Activated naive CD8-positive, alpha-beta T cell (primary cell): ENCODE measurements around the gene MBNL3.

Experiments
- H3K27ac Mint-ChIP-seq: one replicate; pipeline ENCODE4 v1.8.0; 2021; ENCODE audit warnings: mixed read lengths
- H3K27me3 Mint-ChIP-seq: one replicate; pipeline ENCODE4 v1.8.0; 2021; ENCODE audit warnings: mixed read lengths
- H3K36me3 Mint-ChIP-seq: one replicate; pipeline ENCODE4 v1.8.0; 2021; ENCODE audit warnings: mixed read lengths
- H3K4me1 Mint-ChIP-seq: one replicate; pipeline ENCODE4 v1.8.0; 2021; ENCODE audit warnings: low read depth, mixed read lengths
- H3K4me3 Mint-ChIP-seq: one replicate; pipeline ENCODE4 v1.8.0; 2021; ENCODE audit warnings: mild to moderate bottlenecking, mixed read lengths
- H3K9me3 Mint-ChIP-seq: one replicate; pipeline ENCODE4 v1.8.0; 2021; ENCODE audit warnings: low read depth, mixed read lengths

MBNL3 gene

DNA sequence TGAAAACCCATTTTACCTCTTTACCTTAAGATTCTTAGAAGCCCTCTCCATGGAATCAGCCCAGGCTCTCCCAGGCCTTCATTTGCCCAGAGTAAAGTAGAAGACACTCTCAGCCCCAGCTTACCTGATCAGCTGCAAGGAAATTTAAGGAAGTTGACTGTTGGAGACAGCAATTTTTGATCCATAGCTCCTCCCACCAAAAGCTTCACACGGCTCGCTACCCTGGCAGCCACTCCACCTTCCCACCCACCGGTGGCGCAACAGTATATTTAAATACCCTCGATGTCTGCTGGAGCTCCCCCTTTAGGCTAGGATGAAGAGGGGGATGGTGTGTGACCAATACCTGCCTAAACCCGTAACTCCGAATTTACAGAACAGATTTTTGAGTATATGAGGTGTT lies 75.4 kb downstream of the MBNL3 start:
- Mint-ChIP-seq H3K4me1 (peaks cover 2% of the 10 kb centered on the region), H3K4me3 (no peak overlapping the region), H3K27ac (no peak overlapping the region), H3K27me3 (no peaks in the 10 kb centered on the region), H3K9me3 (no peaks in the 10 kb centered on the region), H3K36me3 (peaks cover 2% of the 10 kb centered on the region)

DNA sequence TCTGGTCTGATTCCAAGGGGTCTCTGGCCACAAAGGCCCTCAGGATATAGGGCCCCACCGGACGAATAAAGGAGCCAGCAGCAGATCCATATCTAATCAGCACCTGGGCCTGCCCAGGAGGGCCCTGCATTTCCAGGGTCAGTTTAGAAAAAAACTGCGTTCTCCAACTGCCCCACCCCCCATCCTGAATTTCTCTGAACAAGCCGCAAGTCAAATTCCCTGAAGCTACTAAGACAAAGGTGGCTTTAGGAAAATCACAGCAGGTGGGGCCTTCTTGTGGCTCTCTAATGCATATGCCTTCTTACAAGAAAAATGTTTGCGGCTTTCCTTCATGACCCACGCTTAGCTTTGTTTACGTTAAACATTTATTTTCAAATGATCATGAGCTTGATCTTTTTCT lies 76.6 kb downstream of the MBNL3 start:
- Mint-ChIP-seq H3K36me3 (peaks cover 2% of the 10 kb centered on the region), H3K4me3 (no peak overlapping the region), H3K27me3 (no peaks in the 10 kb centered on the region), H3K27ac (no peak overlapping the region), H3K9me3 (no peaks in the 10 kb centered on the region), H3K4me1 (peaks cover 2% of the 10 kb centered on the region)

- peak overlapping the region; percentile 24 for H3K27ac Mint-ChIP-seq
- H3K27me3 Mint-ChIP-seq: no peaks in the 10 kb centered on the region
- H3K36me3 Mint-ChIP-seq: peaks cover 2% of the 10 kb centered on the region
- H3K9me3 Mint-ChIP-seq: no peaks in the 10 kb centered on the region
- no peak overlapping the region for H3K4me3 Mint-ChIP-seq
- peaks cover 2% of the 10 kb centered on the region for H3K4me1 Mint-ChIP-seq
Measured at GRCh38 chrX:132411310-132411977, 77.4 kb downstream of the MBNL3 start.

DNA sequence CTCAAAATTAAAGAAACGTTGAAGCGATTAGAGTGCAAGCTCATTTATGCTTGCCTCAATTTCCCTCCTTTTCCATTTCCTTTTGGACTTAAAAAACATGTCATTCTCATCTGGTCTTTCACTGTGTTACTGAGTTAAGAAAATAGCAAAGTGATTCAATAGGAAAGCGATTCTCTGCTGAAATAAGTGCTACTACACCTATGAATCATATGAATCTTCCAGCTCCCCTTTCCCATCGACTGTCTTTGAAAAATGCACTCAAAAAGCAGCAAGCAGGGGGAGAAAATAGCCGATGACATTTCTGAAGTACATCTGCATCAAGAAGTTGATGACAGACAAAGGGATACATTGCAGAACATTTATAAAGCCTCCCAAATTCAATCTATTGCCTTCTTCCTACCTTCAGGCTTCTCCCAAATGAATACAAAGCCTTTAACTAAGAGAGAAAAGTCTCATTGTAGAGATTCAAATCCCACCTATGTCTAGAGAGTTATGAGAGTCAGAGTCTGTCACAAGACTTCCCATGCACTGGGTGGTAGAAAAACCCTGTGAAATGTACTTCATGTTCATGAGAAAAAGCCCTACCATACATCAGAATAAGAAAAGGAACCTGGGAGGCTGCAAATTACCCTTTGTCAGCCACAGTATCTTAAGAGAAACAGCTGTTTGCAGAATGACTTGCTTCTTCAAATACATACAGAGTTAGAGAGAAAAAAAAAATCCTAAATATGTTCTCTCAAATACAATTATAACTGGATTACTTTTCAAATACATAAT lies 78.9 kb downstream of the MBNL3 start:
- Mint-ChIP-seq H3K4me1 (peaks cover 2% of the 10 kb centered on the region), H3K36me3 (no peaks in the 10 kb centered on the region), H3K9me3 (no peaks in the 10 kb centered on the region), H3K27me3 (no peaks in the 10 kb centered on the region), H3K4me3 (no peak overlapping the region), H3K27ac (no peak overlapping the region)

- Mint-ChIP-seq H3K4me1 (peaks cover 3% of the 10 kb centered on the region), H3K4me3 (no peak overlapping the region), H3K36me3 (no peaks in the 10 kb centered on the region), H3K27ac (no peak overlapping the region), H3K27me3 (no peaks in the 10 kb centered on the region), H3K9me3 (no peaks in the 10 kb centered on the region)
Measured at GRCh38 chrX:132407691-132408090, 81.1 kb downstream of the MBNL3 start.

GRCh38 chrX:132406106-132406505 lies 82.7 kb downstream of the MBNL3 start:
- Mint-ChIP-seq H3K4me1 (peaks cover 1% of the 10 kb centered on the region), H3K27me3 (no peaks in the 10 kb centered on the region), H3K36me3 (no peaks in the 10 kb centered on the region), H3K4me3 (no peak overlapping the region), H3K9me3 (no peaks in the 10 kb centered on the region), H3K27ac (no peak overlapping the region)

GRCh38 chrX:132404266-132404665 lies 84.6 kb downstream of the MBNL3 start:
- H3K36me3 Mint-ChIP-seq: no peaks in the 10 kb centered on the region
- H3K27ac Mint-ChIP-seq: no peak overlapping the region
- H3K4me1 Mint-ChIP-seq: peaks cover 1% of the 10 kb centered on the region
- H3K27me3 Mint-ChIP-seq: no peaks in the 10 kb centered on the region
- no peak overlapping the region for H3K4me3 Mint-ChIP-seq
- H3K9me3 Mint-ChIP-seq: no peaks in the 10 kb centered on the region

GRCh38 chrX:132401935-132402334 lies 86.9 kb downstream of the MBNL3 start:
- Mint-ChIP-seq H3K27ac (no peak overlapping the region), H3K27me3 (no peaks in the 10 kb centered on the region), H3K4me3 (no peak overlapping the region), H3K9me3 (no peaks in the 10 kb centered on the region), H3K4me1 (peaks cover 1% of the 10 kb centered on the region), H3K36me3 (no peaks in the 10 kb centered on the region)

DNA sequence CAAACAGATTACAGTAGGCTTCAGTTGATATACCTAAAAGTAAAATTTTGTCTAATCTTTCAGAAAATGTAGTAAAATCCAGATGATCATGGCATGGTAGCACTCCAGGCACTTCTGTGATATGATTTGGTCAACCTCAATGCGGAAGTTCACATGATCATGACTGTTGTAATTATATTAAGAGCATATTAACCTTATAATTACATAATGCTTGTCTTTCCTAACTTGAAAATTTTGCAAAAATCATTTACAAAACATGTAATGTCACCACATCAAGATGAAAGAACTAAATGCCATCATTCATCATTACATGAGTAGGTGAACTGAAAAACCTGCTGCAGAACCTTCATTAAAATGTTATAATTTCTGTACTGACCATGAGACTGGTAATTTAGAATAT lies 88.1 kb downstream of the MBNL3 start:
- H3K4me1 Mint-ChIP-seq: peaks cover 1% of the 10 kb centered on the region
- no peaks in the 10 kb centered on the region for H3K36me3 Mint-ChIP-seq
- no peak overlapping the region for H3K27ac Mint-ChIP-seq
- H3K9me3 Mint-ChIP-seq: no peaks in the 10 kb centered on the region
- no peak overlapping the region for H3K4me3 Mint-ChIP-seq
- no peaks in the 10 kb centered on the region for H3K27me3 Mint-ChIP-seq

GRCh38 chrX:132395645-132396044 lies 93.2 kb downstream of the MBNL3 start:
- H3K27me3 Mint-ChIP-seq: no peaks in the 10 kb centered on the region
- H3K9me3 Mint-ChIP-seq: no peaks in the 10 kb centered on the region
- H3K27ac Mint-ChIP-seq: no peak overlapping the region
- no peaks in the 10 kb centered on the region for H3K4me1 Mint-ChIP-seq
- H3K4me3 Mint-ChIP-seq: no peak overlapping the region
- peaks cover 3% of the 10 kb centered on the region for H3K36me3 Mint-ChIP-seq

DNA sequence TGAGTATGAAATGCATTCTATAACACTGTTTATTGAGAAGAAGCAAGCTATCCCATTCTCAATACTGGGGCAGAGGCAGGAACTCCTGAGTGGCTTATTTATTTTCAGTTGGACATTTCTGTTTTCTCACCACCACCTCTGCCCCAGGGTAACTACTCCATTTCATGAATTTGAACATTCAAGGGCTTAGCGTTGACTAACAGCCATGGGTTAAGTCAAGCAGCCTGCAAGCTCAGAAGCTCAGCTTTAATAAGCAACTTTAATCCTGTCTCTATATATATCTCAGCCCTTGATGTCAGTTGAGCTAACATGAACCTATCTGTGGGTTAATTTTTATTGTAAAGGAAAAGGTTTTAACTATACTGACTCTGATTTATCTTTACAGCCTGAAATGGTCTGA lies 93.8 kb downstream of the MBNL3 start:
- Mint-ChIP-seq H3K4me3 (no peak overlapping the region), H3K27ac (no peak overlapping the region), H3K27me3 (no peaks in the 10 kb centered on the region), H3K4me1 (no peaks in the 10 kb centered on the region), H3K36me3 (peaks cover 3% of the 10 kb centered on the region), H3K9me3 (no peaks in the 10 kb centered on the region)

GRCh38 chrX:132394591-132394990 lies 94.2 kb downstream of the MBNL3 start:
- Mint-ChIP-seq H3K27me3 (no peaks in the 10 kb centered on the region), H3K4me3 (no peak overlapping the region), H3K9me3 (no peaks in the 10 kb centered on the region), H3K36me3 (peaks cover 3% of the 10 kb centered on the region), H3K27ac (no peak overlapping the region), H3K4me1 (no peaks in the 10 kb centered on the region)

GRCh38 chrX:132393992-132394391 lies 94.8 kb downstream of the MBNL3 start:
- no peaks in the 10 kb centered on the region for H3K27me3 Mint-ChIP-seq
- no peaks in the 10 kb centered on the region for H3K4me1 Mint-ChIP-seq
- no peak overlapping the region for H3K27ac Mint-ChIP-seq
- no peaks in the 10 kb centered on the region for H3K9me3 Mint-ChIP-seq
- no peak overlapping the region for H3K4me3 Mint-ChIP-seq
- peaks cover 5% of the 10 kb centered on the region for H3K36me3 Mint-ChIP-seq

DNA sequence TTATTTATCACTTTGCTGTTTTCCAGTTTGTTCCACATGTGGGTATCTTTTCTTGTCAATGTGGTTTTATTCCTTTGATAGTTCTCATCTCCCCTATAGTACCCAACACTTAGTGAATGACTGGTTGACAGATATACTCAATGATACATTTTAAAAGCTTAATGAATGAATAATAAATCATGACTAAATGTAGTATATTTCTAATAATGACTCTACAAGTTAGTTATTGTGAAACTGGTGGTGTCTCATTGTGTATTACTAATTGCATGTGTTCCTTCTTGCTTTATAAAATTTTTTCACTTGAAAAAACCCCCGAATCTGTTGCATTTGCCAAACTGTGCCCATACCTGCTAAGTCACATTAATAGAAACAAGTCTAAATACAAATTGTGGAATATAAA lies 95.4 kb downstream of the MBNL3 start:
- H3K4me1 Mint-ChIP-seq: no peaks in the 10 kb centered on the region
- H3K36me3 Mint-ChIP-seq: peaks cover 5% of the 10 kb centered on the region
- no peak overlapping the region for H3K27ac Mint-ChIP-seq
- H3K4me3 Mint-ChIP-seq: no peak overlapping the region
- no peaks in the 10 kb centered on the region for H3K27me3 Mint-ChIP-seq
- no peaks in the 10 kb centered on the region for H3K9me3 Mint-ChIP-seq

- H3K27ac Mint-ChIP-seq: no peak overlapping the region
- no peak overlapping the region for H3K4me3 Mint-ChIP-seq
- no peaks in the 10 kb centered on the region for H3K4me1 Mint-ChIP-seq
- peaks cover 5% of the 10 kb centered on the region for H3K36me3 Mint-ChIP-seq
- no peaks in the 10 kb centered on the region for H3K9me3 Mint-ChIP-seq
- no peaks in the 10 kb centered on the region for H3K27me3 Mint-ChIP-seq
Measured at GRCh38 chrX:132393085-132393484, 95.8 kb downstream of the MBNL3 start.

GRCh38 chrX:132390792-132391191 lies 98.0 kb downstream of the MBNL3 start:
- Mint-ChIP-seq H3K27ac (no peak overlapping the region), H3K4me1 (no peaks in the 10 kb centered on the region), H3K27me3 (no peaks in the 10 kb centered on the region), H3K4me3 (no peak overlapping the region), H3K36me3 (peaks cover 5% of the 10 kb centered on the region), H3K9me3 (no peaks in the 10 kb centered on the region)
